HG03108 (cell line): ENCODE data around the gene SLC26A9.

Experiments used
- ATAC-seq: cut with Tn5 transposase; IDR thresholded peaks from one replicate; pipeline ENCODE4 v1.9.1; 2021; ENCODE audit warnings: moderate library complexity; ENCODE audit not compliant: unreplicated experiment

Gene SLC26A9, protein sequence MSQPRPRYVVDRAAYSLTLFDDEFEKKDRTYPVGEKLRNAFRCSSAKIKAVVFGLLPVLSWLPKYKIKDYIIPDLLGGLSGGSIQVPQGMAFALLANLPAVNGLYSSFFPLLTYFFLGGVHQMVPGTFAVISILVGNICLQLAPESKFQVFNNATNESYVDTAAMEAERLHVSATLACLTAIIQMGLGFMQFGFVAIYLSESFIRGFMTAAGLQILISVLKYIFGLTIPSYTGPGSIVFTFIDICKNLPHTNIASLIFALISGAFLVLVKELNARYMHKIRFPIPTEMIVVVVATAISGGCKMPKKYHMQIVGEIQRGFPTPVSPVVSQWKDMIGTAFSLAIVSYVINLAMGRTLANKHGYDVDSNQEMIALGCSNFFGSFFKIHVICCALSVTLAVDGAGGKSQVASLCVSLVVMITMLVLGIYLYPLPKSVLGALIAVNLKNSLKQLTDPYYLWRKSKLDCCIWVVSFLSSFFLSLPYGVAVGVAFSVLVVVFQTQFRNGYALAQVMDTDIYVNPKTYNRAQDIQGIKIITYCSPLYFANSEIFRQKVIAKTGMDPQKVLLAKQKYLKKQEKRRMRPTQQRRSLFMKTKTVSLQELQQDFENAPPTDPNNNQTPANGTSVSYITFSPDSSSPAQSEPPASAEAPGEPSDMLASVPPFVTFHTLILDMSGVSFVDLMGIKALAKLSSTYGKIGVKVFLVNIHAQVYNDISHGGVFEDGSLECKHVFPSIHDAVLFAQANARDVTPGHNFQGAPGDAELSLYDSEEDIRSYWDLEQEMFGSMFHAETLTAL

DNA sequence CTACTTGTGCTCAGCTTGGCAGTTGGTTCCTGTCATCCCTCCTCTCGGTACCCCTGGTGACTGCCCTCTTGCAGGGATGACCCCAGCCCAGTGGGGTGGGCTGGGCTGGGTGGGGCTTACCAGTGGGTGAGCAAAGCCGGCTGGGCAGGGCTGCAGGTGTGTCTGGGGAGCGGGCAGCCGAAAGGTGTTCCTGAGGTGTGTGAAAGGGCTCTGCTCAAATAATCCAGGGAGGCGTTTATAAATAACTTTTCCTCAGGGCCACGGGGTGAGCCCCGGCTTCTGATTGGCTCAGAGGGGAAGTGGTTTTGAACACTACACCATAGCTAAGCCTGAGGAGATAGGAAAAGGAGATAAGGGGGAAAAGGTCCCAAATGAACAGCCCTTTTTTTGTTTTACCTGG is at the start of gene SLC26A9:
Gene SLC26A9, minus strand, starts transcription at position 212 of the 400 bp plus-strand sequence. CDS start 7,636 bp downstream, outside the sequence.
- ATAC-seq: no peak

DNA sequence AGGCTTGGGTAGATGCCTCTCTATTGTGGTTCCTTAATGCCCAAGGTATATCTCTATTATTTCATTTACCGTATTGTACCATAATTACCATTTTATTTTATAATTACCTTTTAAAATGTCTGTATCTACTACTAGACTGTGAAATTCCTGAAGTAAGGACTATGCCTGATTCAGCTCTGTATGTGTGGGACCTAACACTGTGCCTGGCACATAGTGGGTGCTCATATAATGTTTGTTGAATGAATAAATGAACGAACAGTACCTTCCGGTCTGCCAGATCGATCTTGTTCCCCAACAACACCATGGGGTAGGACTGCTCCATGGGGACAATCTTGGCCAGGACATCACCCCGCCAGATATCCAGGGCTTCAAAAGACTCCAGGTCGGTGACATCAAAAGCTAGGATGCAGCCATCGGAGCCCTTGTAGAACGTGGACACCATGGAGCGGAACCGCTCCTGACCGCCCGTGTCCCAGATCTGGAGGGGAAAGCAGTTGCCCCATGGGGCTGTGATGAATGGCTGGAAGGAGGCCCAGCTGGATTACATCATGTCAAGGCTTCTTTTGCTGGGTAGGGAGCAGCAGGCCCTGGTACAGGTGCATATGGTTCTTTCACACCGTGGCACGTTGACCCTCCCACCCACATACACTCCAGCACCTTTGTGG is 49.1 kb upstream of the SLC26A9 start:
- no peak for ATAC-seq

DNA sequence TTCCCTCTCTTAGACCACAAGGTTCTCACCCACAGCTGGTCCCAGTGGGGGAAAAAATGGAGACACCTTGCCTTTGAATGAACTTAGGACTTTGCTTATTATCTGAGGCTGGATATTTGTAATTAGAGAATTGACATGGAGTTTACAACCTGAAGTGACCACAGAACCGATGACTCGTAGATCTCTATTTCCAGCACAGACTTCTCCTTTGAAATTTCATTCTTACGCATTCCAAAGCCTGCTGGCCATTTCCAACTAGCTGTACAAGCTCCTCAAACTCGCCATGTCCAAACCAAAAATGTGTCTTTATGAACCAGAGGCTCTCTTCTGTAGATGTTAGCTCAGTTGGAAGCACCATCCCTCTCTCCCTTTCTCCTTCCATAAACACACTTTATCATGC is 48.0 kb upstream of the SLC26A9 start:
- no peak for ATAC-seq

DNA sequence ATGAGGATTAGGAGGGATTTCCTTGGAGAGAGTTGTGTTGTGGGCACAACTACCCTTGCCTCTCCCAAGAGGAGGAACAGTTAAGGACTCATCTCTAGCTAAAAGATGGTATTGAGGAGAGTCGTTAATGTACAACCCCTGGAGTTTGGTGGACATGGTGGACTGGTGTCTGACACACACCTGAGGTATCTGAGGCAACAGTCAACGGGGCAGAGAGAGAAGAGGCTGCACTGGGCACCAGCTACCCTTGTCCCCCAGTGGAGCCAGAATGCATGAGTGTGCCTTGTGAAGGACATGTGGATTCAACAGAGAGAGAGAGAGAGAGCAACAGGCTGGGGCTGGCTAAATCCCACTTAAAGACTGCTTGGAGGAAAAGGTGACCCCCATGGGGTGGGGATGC is 47.0 kb upstream of the SLC26A9 start:
- no peak for ATAC-seq

DNA sequence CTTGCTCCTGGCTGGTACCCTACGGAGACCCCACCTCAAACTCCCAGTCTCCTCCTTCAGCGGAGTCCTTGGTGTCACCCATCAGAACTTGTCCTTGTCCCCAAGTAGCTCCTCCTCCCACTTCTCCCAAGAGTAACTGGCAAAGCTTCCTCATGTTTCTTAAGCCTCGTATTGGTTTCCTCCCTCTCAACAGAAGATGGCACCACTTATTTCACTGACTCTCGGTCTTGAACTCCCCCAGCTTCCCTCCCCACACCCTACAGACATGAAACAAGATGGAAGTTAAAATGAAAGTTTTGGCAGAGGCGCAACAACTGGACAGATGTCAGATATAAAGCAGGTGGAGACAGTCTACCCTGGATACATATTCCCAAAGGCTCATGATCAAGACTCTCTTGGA is 46.5 kb upstream of the SLC26A9 start:
- no peak for ATAC-seq

DNA sequence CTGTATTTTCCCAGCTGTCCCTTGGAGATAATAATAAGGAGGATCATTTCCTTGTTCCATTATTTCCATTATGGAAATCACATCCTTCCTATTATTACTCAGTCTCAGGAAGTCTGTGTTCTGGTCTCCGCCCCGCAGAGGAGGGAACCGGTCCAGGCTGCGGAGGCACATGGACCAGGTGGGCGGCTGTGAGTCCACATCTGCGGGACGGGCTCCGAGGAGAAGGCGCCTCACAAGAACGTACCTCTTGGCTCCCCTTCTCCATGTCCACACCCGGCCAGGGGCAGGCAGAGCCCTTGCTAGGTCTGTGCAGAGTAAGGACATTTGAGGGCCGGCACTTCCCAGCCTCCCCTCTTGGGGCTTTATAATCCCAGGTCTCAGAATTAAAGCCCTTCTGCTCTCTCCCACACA is 45.3 kb upstream of the SLC26A9 start:
- no peak for ATAC-seq

DNA sequence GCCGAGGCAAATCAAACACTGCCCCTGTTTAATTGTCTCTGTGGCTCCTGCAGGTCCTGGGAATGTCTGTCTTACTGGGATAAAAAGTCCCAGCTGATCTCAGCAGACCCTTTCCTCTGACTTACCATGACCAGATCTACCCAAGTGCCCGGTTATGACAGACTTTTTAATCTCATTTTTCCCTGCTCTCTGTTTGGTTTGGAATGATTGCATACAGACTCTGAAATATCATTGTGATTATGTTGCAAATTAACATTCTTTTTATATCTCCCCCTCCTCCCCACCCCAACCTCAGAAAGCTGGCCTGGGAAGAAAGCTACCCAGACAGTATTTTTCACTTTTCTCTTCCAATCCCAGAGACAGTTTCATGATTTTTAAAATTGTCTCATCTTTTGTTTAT is 43.6 kb upstream of the SLC26A9 start:
- ATAC-seq: no peak

DNA sequence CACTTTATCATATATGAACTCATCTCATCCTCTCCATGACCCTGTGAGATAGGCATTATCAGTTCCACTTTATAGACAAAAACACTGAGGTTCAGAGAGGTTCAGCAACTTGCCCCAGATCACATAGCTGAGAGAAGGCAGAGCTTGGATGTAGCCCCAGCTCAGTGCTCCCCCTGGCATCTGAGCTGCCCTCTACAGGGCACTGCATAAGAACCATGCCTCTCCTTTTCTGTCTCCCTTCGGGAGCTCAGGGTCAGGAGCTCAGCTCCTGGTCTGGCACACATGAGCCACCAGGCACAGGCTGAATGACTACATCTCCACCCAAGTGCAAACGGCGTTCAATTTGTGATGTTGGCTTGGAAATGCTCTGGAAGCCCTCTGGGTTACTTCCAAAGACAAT is 43.0 kb upstream of the SLC26A9 start:
- no peak for ATAC-seq

DNA sequence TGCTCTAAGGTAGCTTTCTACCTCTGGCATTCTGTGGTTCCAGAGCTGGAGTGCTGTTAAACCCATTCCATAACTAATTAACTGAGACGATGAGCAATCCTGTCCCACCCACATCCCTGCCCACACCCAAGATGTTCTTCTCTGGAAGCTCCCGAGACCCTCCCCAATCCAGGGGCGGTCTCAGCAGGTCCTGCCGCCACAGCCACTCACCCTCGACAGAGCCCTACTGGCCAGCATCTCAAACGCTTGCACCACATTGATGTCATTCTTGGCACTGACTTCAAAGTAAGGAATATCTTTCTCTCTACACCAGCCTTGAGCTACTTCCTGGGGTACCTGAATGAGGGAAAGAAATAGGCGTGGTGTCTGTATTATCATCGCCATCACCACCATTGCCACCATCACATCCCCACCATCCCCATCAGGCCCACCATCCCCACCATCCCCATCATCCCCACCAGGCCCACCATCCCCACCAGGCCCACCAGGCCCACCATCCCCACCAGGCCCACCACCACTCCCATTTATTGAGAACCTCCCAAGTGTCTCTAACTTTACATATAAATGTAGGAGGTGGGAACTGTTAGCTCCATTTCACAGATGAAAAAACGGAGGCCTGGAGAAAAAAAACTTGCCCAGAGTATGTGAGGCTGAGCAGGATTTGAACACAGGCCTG is 42.2 kb upstream of the SLC26A9 start:
- ATAC-seq: no peak

DNA sequence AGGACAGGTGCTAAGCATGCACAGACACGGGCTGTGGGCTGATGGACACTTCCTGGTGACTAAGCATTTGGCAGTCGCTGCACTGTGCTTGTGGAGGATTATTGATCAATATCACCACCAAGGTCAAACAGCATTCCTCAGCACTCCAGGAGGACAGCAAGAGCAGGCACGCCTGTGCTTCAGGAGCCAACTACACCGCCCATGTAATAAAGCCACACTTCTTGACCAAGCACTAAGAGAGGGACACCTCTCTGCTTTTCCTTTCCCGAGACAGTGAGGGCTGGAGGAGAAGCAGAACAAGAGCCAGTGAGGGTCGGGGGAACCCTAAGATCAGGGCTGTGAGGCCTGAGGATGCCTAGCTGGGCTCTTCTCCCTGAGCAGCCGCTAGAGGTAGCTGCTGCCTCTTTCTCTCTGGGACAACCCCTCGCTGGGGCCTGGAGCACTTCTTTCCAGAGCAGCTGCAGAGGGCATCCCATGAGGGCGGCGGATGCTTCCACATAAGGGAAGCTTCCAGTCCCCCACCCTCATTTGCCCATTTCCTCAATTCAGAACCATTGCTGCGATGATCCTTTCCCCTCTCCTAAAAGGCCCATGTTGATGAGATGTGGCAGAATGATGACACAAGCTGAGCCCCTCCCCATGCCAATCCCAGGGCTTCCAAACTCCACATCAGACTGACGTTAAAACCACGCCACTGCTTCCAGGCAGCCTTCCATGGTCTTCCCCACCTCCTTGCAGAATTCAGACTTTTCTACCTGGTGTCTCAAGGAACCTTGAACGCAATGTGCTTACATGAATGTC is 40.9 kb upstream of the SLC26A9 start:
- ATAC-seq: no peak

DNA sequence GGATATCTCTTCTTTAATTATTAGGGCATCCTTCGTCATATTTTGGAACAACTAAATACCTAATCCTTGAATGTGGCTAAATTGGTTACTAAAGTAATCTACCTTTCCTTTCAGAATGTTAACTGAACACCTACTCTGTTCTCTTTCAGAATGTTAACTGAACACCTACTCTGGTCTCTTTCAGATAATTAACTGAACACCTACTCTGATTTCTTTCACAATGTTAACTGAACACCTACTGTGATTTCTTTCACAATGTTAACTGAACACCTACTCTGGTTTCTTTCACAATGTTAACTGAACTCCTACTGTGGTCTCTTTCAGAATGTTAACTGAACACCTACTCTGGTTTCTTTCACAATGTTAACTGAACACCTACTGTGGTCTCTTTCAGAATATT is 38.0 kb upstream of the SLC26A9 start:
- no peak for ATAC-seq

DNA sequence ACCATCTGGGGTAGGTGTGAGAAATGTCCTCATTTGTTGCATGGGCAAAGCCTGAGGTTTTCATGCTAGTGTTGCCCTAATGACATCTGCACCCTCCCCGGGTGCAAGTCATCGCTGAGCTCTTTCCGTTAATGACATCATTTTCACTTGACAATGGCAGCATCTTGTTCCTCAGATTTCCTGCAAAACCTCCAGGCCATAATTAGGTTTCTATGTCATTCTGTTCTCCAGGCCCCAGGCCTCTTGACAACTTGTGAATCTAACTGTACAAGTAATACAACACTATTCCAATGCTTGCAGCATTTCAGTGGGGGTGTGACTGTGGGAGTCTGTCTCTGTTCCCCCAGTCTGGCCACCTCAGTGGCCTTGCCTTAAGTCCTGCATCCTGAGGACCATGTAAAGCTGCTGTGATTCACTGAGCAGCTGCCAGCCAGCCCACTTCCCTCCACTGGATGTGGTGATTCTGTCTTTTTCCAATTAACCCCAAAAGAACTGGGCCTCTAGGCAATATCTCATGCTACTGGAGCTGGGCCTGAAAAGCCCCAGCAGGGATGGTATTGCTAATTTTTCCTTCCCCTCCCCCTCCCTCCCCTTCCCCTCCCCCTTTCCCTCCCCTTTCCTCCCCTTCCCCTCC is 37.1 kb upstream of the SLC26A9 start:
- ATAC-seq: no peak

DNA sequence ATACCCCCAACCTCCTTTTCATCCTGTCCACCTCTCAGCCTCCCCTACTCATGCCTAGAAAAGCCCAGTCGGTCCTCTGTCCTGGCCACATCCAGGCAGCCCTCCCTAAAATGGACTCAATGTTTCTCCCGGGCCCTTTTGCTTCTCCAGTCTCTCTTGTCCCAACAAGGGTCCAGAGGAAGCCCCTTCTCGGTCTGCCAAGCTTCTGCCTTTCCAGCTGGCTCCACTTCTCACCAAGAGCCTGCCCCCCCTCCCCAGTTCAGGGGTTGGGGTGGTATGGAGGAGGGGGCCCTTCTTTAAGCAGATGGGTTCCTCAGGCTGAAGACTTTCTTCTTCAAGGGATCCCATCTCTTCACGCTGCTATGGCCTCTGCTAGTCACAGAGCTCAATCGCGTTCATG is 36.0 kb upstream of the SLC26A9 start:
- no peak for ATAC-seq

DNA sequence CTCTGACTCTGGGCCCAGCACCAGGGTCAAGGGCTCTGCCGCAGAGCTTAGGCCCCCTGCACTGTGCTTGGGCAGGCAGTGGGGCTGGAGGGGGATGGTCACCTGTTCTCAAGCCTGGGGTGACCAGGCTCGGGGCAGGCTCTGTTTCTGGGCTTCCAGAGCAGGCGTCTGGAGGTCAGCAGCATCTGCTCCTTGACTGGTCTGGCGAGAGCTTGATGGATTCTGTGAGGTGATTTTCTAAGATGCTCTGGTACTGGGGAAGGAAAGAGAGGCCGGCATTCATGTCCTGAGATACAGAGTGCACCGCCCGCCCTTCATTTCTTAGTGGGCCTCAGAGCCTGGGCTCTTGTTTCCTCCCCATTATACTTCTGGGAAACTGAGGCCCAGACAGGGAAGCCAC is 35.4 kb upstream of the SLC26A9 start:
- no peak for ATAC-seq

DNA sequence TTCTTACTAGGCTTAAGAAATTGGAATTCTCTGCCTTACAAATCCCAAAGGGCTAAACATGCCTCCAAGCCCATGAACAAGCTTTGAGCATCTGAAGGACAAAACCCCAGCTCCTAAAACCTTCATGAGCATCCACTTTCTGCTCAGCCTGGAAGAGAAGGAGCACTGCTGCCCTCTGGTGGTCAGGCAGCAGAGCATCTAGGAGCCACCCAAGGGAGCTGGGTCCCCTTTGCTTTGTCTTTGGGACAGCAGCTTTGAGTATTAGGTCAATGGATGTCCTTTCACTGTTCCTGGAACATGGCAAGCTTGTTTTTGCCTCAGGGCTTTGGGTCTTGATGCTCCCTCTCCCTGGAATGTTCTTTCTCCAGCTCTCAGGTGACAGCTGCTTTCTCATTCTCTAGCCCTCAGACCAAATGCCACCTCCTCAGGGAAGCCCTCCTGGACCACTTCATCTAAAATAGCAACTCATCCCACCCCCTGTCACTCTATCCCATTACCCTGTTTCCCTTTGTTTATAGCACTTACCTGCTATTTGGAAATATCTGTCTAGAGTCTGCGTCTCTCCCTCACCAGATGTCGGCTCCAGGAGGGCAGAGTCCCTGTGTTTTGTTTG is 34.3 kb upstream of the SLC26A9 start:
- ATAC-seq: no peak

DNA sequence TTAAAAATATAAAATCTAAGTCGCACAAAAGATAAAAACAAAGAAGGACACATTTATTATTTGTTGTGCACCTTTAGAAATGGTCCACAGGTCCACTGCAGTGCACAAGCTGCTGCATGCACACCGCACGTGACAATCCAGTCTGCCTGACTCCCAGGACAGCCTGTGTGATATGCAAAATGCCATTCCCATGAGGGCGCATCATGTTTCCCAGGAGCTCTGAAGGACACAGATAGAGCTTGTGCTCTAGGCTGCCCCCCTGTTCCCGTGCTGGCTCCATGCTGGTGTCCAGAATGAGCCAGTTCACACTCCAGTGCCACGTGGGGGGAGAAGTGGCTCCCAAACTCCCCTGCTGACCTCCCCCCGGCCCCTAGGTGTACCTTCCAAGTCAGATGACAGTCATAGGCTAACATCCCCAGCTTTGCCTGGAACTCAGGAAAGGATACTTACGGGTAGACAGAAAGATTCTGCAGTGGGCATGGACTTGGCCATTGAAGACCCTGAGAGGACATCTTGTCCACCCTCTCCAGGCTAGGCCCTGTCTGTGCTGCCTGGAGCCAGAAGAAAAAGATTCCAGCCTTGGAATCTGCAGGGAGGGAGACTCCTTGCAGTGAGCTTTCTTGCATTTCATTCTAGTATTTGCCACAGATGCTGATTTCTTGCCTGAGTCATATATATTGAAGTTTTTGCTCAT is 33.6 kb upstream of the SLC26A9 start:
- ATAC-seq: no peak

DNA sequence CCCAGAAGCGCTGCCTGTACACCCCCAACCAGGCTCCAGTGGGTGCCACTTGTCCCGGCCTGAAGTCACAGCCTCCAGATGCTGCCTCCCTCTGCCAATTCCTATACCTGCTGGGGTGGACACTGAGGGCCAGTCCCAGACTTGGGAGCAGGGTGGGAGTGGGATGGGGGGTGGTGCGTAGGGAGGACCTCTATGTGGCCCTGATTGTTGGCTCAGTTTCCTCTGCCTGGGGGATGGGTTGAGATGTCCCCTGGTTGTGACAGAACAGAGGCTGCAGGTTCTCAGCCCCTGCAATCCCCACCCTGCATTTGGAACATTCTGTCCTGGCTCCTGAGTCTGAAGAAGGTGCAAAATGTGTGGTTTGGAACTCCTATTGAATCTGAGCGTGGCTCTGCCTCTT is 32.8 kb upstream of the SLC26A9 start:
- ATAC-seq: no peak

DNA sequence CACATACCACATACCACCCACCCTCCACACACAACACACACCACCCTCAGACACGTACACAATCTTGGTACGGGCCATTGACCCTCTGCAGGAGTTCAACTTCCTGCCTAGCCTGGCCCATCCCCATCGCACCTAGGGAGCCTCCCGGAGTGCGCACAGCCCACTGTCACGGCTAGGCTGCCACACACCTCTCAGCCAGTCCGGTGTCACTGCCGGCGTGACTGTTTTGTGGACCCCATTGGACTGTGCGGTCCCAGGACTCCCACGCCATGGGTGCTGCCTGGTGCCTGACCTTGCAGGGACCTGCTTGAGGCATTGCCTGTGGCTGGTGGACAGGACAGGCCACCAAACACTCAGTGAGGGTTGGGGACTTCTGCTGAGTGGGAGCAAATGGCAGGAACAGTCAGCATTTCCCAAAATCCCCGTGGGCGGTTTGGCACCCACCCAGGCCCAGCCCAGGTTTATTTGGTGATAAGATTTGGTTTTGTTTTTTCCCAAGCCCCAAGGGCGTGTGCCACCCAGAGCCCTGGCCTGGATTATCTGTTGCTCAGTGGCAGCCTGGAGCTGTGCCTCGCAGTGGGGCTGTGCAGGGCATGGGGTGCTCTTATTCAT is 32.2 kb upstream of the SLC26A9 start:
- ATAC-seq: no peak
